Medulla oblongata (tissue), 1 donor: ENCODE results near the gene JMJD1C.

Experiments used
- DNase-seq: peaks from one replicate; pipeline ENCODE4 v3.0.0-alpha.2; 2015; ENCODE audit errors: extremely low spot score

JMJD1C gene

DNA sequence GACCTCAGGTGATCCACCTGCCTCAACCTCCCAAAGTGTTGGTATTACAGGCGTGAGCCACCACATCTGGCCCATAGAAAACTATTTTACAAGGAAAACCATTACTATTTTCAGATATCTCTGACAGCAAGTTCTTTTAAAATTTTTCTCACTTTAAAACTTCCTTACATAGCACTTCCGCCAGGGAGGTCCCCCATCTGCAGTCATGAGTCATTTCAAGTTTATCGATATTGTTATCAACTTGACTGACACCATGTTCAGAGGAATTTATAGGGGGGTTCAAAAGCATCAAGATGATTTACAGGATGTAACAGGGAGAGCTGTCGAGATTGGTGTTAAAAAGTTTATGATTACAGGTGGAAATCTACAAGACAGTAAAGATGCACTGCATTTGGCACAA is 243.8 kb downstream of the JMJD1C start:
- no peak for DNase-seq

GRCh38 chr10:63219749-63220148 is 246.0 kb downstream of the JMJD1C start:
- no peak for DNase-seq

DNA sequence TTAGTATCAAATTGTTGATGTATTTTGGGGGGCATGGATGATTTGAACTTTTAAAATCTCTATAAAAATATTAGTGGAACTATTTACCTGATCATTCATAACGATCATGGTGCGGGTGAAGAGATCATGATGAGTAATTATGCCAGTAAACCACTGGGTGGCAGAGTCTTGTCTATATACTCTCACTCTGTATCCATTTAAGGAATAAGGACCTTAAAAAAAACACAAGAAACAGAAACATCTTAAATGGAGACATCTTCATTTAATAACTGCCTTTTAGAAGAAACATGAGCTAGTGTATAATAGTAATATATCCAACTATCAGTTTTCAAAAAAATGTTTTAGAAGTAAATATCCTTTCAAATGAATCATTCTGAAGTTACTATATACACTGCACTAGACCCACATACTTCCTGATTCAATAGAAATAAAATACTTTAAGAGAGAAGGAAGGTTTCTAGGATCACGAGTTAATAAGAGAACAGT is 248.6 kb downstream of the JMJD1C start:
- DNase-seq = peak; percentile 78

DNA sequence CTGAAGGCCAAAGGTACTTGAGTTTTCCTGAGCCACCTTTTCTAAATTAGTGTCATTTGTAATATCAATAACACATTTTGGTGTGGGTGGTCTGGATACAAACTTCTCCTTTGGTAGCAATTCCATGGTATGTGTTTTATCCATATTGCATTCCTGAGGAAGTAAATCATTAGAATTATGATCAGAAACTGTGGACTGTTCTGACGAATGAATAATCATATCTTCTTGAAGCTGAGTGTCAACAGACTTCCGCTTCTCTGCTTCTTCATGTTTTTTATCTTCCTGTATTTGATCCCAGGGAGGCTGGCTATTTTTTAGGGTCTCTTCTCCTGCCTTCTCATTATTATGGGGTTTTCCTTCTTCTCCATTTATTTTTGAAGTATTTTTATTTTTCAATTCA is 251.2 kb downstream of the JMJD1C start:
- DNase-seq = no peak

DNA sequence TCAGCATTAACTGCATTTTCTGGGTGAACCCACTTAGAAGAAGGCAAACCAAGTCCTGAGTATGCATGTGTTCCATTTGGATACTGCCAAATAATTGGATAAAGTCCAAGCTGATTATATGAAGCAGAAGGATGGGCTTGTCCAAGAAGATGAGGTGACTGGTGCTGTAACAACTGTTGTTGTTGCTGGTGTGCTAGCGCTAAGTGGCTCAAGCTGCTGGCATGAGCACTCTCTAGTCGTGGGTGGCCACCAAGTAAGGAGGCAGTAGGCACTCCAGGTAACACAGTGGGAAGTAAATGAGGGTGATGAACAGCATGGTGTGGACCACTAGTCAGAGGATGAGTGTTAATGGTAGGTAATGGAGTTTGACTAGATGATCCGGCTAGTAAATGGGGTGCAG is 252.3 kb downstream of the JMJD1C start:
- no peak for DNase-seq

GRCh38 chr10:63210611-63211196 is 255.1 kb downstream of the JMJD1C start:
- no peak for DNase-seq

DNA sequence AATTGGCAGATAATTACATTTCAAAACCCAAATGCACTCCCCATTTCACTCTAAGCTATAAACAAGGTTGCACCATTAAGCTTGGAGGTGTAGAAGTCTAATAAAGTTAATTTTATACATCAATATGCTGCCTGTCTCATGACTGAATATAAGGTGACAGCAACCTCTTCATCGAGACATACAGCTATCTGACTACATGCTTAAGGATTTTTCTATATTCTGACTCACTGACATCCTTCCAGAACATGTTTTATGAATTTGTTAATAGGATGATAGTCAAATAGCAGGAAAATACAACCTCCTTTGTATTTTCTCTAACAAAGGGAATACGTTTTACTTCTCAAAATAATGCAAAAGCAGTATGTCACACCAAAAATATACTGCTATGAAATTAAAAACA is 256.1 kb downstream of the JMJD1C start:
- DNase-seq = no peak

DNA sequence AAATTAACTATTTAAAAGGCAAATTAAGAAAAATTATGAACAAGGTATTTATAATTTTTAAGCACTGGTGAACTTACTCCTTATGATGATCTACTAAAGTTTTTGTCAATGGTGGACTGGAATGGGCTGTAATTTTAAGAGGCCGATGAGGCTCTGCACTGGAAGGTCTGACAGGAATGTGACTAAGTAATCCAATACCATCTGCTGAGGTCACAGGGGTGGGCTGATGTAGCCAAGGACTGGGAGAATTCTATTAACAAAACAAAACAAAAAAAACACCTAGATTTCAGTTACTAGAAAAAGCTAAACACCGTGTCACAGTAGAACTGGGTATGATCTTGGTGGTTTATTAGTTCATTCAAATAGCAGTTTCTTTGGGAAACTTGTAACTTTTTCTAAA is 256.8 kb downstream of the JMJD1C start:
- DNase-seq = no peak

DNA sequence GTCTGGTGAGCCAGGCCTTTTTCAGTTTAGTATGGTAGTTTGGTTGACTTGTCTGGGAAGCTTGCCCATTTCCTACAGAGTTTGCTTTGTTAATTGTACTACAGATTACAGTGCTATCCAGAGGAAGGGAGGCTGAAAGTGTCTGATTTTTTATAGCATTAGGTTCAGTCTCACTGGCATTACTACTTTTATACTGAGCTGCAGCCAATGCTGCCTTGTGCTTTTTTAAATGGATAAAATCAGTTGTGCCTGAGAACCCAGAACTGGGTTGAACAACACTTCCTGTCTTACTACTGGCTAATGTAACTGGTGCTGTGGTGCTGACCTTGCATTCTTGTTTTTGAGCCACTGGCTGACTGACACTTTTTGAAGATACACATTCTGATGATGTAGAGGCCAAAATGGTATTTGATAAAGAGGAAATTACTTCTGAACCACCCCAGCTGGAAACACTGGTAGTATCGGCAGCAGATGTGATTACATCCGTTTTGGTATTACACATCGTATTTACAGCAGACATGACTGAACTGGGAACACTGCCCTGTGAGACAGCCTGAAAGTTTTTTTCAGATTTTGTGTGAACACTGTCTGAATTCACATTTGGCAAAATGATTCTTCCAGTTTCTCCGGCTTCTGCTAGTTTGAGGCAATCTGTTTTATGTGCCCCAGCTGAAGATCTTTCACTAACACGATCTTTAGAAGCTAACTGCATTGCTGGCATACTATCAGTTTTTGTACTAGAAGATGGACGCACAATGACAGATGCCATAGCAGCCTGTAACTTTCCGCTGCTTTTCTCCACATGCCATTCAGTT is 258.6 kb downstream of the JMJD1C start:
- peak; percentile 91 for DNase-seq

GRCh38 chr10:63206576-63206975 is 259.2 kb downstream of the JMJD1C start:
- peak; percentile 15 for DNase-seq

DNA sequence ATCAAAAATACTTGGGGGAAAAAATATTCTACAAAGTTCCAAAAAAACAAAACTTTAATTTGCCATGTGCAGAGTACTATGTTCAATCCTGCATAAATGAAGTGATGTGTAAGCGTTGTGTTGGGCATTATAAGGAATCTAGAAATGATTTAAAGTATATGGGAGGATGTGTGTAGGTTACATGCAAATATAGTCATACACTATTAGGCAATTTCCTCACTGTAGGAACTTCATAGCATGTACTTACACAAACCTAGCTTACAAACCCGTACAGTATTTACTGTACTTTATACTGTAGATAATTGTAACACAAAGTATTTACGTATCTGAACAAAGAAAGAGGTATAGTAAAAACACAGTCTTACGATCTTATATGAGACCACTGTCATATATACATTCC is 260.4 kb downstream of the JMJD1C start:
- no peak for DNase-seq

- peak; percentile 50 for DNase-seq
Measured at GRCh38 chr10:63204667-63205391, 260.9 kb downstream of the JMJD1C start.

GRCh38 chr10:63201118-63201517 is 264.7 kb downstream of the JMJD1C start:
- no peak for DNase-seq

DNA sequence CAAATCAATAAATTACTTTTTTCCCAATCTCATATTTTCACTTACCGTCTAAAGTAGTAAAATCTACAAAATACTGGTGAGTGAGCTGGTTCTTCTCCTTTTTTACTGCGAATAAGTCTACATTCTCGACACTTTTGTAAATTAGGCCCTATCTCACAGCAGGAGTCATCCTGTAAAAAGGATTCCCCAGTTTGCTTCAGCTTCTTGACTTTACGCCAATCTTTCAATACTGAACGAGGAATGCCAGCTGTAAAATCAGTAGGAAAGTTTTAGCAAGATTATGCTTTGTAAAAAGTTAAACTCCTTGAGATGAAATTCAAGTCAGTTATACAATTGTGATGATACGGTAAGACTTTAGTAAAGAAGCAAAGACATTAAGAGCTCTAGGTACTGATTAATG is 265.3 kb downstream of the JMJD1C start:
- no peak for DNase-seq

DNA sequence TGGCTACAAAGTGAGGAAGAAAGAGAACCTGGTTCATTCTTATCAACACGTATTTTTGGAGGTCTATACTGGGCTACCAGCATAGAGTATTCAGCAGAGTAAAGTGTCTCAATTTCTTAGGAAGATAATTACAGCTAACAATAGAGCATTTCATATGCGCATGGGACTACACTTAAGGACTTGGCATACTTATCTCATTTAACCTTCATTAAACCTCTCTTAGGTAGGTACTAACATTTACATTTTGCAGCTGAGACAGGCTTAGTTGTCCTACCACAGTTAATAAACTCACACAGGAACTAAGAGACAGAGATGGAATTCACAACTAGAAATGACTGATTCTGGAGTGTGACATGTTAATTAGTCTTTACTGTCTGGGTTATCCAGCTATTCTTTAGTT is 266.1 kb downstream of the JMJD1C start:
- no peak for DNase-seq

DNA sequence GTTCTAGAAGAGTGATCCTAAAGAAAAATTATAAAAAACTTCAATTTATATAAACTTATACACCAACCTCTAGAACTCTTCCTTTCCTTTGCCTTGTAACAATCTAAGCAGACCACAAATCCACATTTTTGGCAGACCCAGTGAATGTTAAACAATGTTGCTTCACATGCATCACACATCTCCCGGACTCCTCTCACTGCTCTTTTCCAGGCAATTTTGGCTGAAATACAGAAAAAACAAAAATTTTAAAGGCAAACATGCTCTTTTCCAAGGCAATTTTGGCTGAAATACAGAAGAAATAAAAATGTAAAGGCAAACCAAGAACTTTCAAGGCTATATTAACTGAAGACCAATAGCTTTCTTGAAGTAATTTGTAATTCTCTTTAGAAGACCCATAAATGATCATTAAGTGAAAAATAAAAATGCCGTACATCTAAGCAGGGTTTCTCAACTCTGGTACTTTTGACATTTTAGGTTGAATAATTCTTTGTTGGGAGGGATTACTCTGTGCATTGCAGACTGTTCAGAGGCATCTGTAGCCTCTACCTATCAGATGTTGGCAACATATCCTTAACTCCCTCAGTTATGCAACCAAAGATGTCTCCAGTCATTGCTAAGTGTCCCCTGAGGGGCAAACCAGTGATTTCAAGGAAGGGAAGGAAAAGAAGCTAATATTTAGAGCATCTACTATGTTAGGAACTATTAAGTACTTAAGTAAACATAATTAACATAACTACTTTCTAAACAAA is 268.3 kb downstream of the JMJD1C start:
- no peak for DNase-seq

GRCh38 chr10:63192826-63193225 is 273.0 kb downstream of the JMJD1C start:
- no peak for DNase-seq

GRCh38 chr10:63175534-63175933 is 290.2 kb downstream of the JMJD1C start:
- no peak for DNase-seq

GRCh38 chr10:63173468-63174232 is 292.1 kb downstream of the JMJD1C start:
- peak; percentile 66 for DNase-seq

DNA sequence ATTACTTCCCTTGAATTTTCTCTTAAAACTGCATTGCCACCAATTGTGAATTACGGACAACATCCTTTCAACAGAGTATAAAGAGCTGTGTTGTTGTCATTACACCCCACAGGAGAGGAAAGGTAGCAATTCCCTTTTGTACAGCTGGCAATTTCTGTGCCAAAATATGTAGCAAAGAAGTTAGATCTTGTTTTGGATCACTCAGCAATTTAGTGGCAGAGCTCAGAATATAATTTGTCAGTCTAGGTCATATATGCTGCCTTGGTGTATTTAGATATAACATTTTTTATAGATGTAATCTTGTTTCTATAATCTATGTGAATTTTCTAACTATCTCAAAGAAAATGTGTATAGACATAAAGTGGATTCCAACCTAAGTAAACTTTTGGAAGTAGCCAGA is 293.9 kb downstream of the JMJD1C start:
- DNase-seq = no peak

- DNase-seq = no peak
Measured at GRCh38 chr10:63171255-63171855, 294.4 kb downstream of the JMJD1C start.
